Stimulated activated CD8-positive, alpha-beta memory T cell treated with anti-CD3 and anti-CD28 coated beads, Interleukin-12 subunit alpha, Interleukin-12 subunit beta, amount 100 ng/mL, for 4 hours (primary cell): Measurements from ENCODE around the gene ADGRA3.

Source experiments
- DNase-seq: peaks from one replicate; pipeline ENCODE4 v3.0.0-alpha.2; 2020; ENCODE audit warnings: low read depth

The ADGRA3 gene

GRCh38 chr4:22512306-22512705 lies 3.6 kb downstream of the ADGRA3 start:
- no peak for DNase-seq

- DNase-seq = no peak
Measured at GRCh38 chr4:22510750-22511149, 5.1 kb downstream of the ADGRA3 start.

GRCh38 chr4:22508376-22508775 lies 7.5 kb downstream of the ADGRA3 start:
- DNase-seq = no peak

- no peak for DNase-seq
Measured at GRCh38 chr4:22504922-22505321, 10.9 kb downstream of the ADGRA3 start.

- DNase-seq = no peak
Measured at GRCh38 chr4:22504447-22504846, 11.4 kb downstream of the ADGRA3 start.

GRCh38 chr4:22502895-22503814 lies 12.7 kb downstream of the ADGRA3 start:
- no peak for DNase-seq

GRCh38 chr4:22501715-22502095 lies 14.2 kb downstream of the ADGRA3 start:
- DNase-seq = no peak

- no peak for DNase-seq
Measured at GRCh38 chr4:22500831-22501714, 14.8 kb downstream of the ADGRA3 start.

GRCh38 chr4:22500128-22500611 lies 15.7 kb downstream of the ADGRA3 start:
- DNase-seq = no peak

- no peak for DNase-seq
Measured at GRCh38 chr4:22498866-22499265, 17.0 kb downstream of the ADGRA3 start.

GRCh38 chr4:22496165-22496813 lies 19.6 kb downstream of the ADGRA3 start:
- DNase-seq = no peak

GRCh38 chr4:22493523-22493922 lies 22.3 kb downstream of the ADGRA3 start:
- no peak for DNase-seq

- no peak for DNase-seq
Measured at GRCh38 chr4:22492987-22493386, 22.9 kb downstream of the ADGRA3 start.

GRCh38 chr4:22491939-22492338 lies 23.9 kb downstream of the ADGRA3 start:
- no peak for DNase-seq

GRCh38 chr4:22490718-22491315 lies 25.0 kb downstream of the ADGRA3 start:
- no peak for DNase-seq

GRCh38 chr4:22488106-22488505 lies 27.8 kb downstream of the ADGRA3 start:
- no peak for DNase-seq

GRCh38 chr4:22487328-22487727 lies 28.5 kb downstream of the ADGRA3 start:
- no peak for DNase-seq

- DNase-seq = no peak
Measured at GRCh38 chr4:22486276-22486675, 29.6 kb downstream of the ADGRA3 start.

GRCh38 chr4:22485737-22486136 lies 30.1 kb downstream of the ADGRA3 start:
- DNase-seq = no peak

GRCh38 chr4:22483551-22483981 lies 32.3 kb downstream of the ADGRA3 start:
- DNase-seq = no peak

GRCh38 chr4:22482250-22483127 lies 33.4 kb downstream of the ADGRA3 start:
- no peak for DNase-seq
